H1 (cell line): Measurements from ENCODE around the gene CANT1. TPM values are rescaled to one million over a fixed set of nuclear protein-coding genes. Genes with fewer than 3 reads are reported as not detected.

Source experiments
- CTCF ChIA-PET: fragments of 300-600 bp; sonication (Branson Sonifier 250); formaldehyde crosslinking; loops from one replicate; lab custom pipeline; 2021; ENCODE audit not compliant: partially characterized antibody; lab: Charles Lee
- POLR2A ChIA-PET: fragments of 300-600 bp; sonication (Branson Sonifier 250); formaldehyde crosslinking; loops from one replicate; lab custom pipeline; 2021; ENCODE audit warnings: inconsistent platforms; ENCODE audit not compliant: partially characterized antibody; lab: Charles Lee
- DNase-seq, 2 experiments: peaks; one replicate each; pipeline versions ENCODE4 v3.0.0 to v3.0.0-alpha.2; 2010 to 2022; ENCODE audit warnings: low spot score in 2 of 2, low read depth in 1 of 2, mixed read lengths in 1 of 2
- FAIRE-seq: peaks from 2 replicates; lab custom pipeline; 2011; peaks lifted over from hg19 to GRCh38; lab: Jason Lieb, UNC
- H2AFZ ChIP-seq: 2 replicates; pipeline ENCODE4 v1.8.1; 2012; ENCODE audit warnings: low read length, inconsistent platforms
- H2AK5ac ChIP-seq: 2 replicates; pipeline ENCODE4 v1.6.1; 2013; ENCODE audit warnings: low read depth, low read length
- H2BK120ac ChIP-seq: replicated peaks from 2 replicates; pipeline ENCODE3; 2013; ENCODE audit warnings: low read depth, low read length, inconsistent platforms
- H2BK12ac ChIP-seq: 2 replicates; pipeline ENCODE4 v1.6.1; 2013; ENCODE audit warnings: low read depth, low read length
- H2BK15ac ChIP-seq: 2 replicates; pipeline ENCODE4 v1.6.1; 2013; ENCODE audit warnings: low read length
- H2BK20ac ChIP-seq: 2 replicates; pipeline ENCODE4 v1.6.1; 2013; ENCODE audit warnings: low read length
- H2BK5ac ChIP-seq: 2 replicates; pipeline ENCODE4 v1.6.1; 2013; ENCODE audit warnings: low read depth, low read length
- H3K14ac ChIP-seq: 2 replicates; pipeline ENCODE4 v1.6.1; 2013; ENCODE audit warnings: inconsistent platforms; ENCODE audit not compliant: insufficient read length
- H3K18ac ChIP-seq: 2 replicates; pipeline ENCODE4 v1.6.1; 2013; ENCODE audit warnings: low read length; ENCODE audit errors: extremely low read depth
- H3K23ac ChIP-seq: 2 replicates; pipeline ENCODE4 v1.6.1; 2013; ENCODE audit warnings: inconsistent platforms; ENCODE audit not compliant: insufficient read length
- H3K23me2 ChIP-seq: 2 replicates; pipeline ENCODE4 v1.6.1; 2013; ENCODE audit warnings: low read depth, low read length
- H3K27ac ChIP-seq: 2 replicates; pipeline ENCODE4 v1.6.1; 2011; ENCODE audit warnings: low read depth, low read length, inconsistent platforms
- H3K27me3 ChIP-seq, 4 experiments: replicated peaks in 1 of 4; 1 replicate in 1 of 4; 2 replicates in 3 of 4; pipeline versions ENCODE4 v1.6.1 to v1.8.1; 2011 to 2013; ENCODE audit warnings: low read length in 3 of 4, mild to moderate bottlenecking in 3 of 4, inconsistent platforms in 2 of 4, mixed read lengths in 2 of 4, moderate library complexity in 1 of 4; ENCODE audit not compliant: control insufficient read depth in 3 of 4, insufficient read depth in 3 of 4; ENCODE audit errors: extremely low read depth in 1 of 4
- H3K36me3 ChIP-seq, 4 experiments: 2 replicates each; pipeline versions ENCODE4 v1.6.1 to v1.8.1; 2011 to 2013; ENCODE audit warnings: mild to moderate bottlenecking in 4 of 4, low read length in 3 of 4, moderate library complexity in 2 of 4, control low read depth in 1 of 4, inconsistent platforms in 1 of 4; ENCODE audit not compliant: insufficient read depth in 4 of 4, control insufficient read depth in 2 of 4
- H3K4ac ChIP-seq: replicated peaks from 2 replicates; pipeline ENCODE3; 2013; ENCODE audit warnings: low read length, low read depth, mixed read lengths, inconsistent platforms; ENCODE audit not compliant: insufficient read length
- H3K4me1 ChIP-seq, 4 experiments: replicated peaks in 1 of 4; 1 replicate in 1 of 4; 2 replicates in 3 of 4; pipeline versions ENCODE4 v1.6.1 to v1.8.1; 2011 to 2013; ENCODE audit warnings: low read length in 3 of 4, inconsistent platforms in 2 of 4, mixed read lengths in 1 of 4; ENCODE audit not compliant: insufficient read depth in 4 of 4, control insufficient read depth in 3 of 4
- H3K4me2 ChIP-seq, 2 experiments: 2 replicates each; pipeline versions ENCODE4 v1.6.1 to v1.8.1; 2011 to 2013; ENCODE audit warnings: low read depth in 2 of 2, low read length in 2 of 2, control low read depth in 1 of 2, inconsistent platforms in 1 of 2, mild to moderate bottlenecking in 1 of 2; ENCODE audit not compliant: insufficient read depth in 1 of 2
- H3K4me3 ChIP-seq, 4 experiments: fragments of 200-600, 300-600 bp in 1 of 4; sonication (generic), shearing (Covaris generic), sonication (Bioruptor Twin) in 1 of 4; 2 replicates each; pipeline versions ENCODE4 v1.5.1 to v1.8.1; 2011 to 2016; ENCODE audit warnings: low read length in 4 of 4, low read depth in 3 of 4, control low read depth in 2 of 4, inconsistent platforms in 2 of 4, mild to moderate bottlenecking in 2 of 4, mixed read lengths in 1 of 4, moderate library complexity in 1 of 4; ENCODE audit not compliant: insufficient read depth in 2 of 4; ENCODE audit errors: extremely low read depth in 1 of 4
- H3K56ac ChIP-seq: replicated peaks from 2 replicates; pipeline ENCODE3; 2013; ENCODE audit warnings: low read depth, mild to moderate bottlenecking, mixed read lengths, low read length, inconsistent platforms; ENCODE audit not compliant: insufficient read length
- H3K79me1 ChIP-seq: 2 replicates; pipeline ENCODE4 v1.6.1; 2013; ENCODE audit warnings: low read depth, low read length, control low read depth
- H3K79me2 ChIP-seq, 2 experiments: 2 replicates each; pipeline versions ENCODE4 v1.6.1 to v1.8.1; 2012 to 2013; ENCODE audit warnings: low read length in 2 of 2, mild to moderate bottlenecking in 2 of 2, inconsistent platforms in 1 of 2; ENCODE audit not compliant: insufficient read depth in 2 of 2, control insufficient read depth in 1 of 2
- H3K9ac ChIP-seq, 4 experiments: replicated peaks in 1 of 4; 1 replicate in 1 of 4; 2 replicates in 3 of 4; pipeline versions ENCODE4 v1.6.1 to v1.8.1; 2011 to 2013; ENCODE audit warnings: low read depth in 3 of 4, low read length in 3 of 4, control low read depth in 2 of 4, mild to moderate bottlenecking in 2 of 4, moderate library complexity in 2 of 4, inconsistent platforms in 1 of 4; ENCODE audit errors: extremely low read depth in 1 of 4
- H3K9me3 ChIP-seq, 2 experiments: 2 replicates each; pipeline versions ENCODE4 v1.6.1 to v1.8.1; 2012 to 2013; ENCODE audit warnings: mild to moderate bottlenecking in 2 of 2, moderate library complexity in 2 of 2, control low read depth in 1 of 2, inconsistent platforms in 1 of 2, low read depth in 1 of 2, low read length in 1 of 2, mixed read lengths in 1 of 2; ENCODE audit not compliant: insufficient read depth in 2 of 2
- H4K20me1 ChIP-seq, 2 experiments: replicated peaks in 1 of 2; 2 replicates each; pipeline versions ENCODE3 to v1.8.1; 2011 to 2013; ENCODE audit warnings: inconsistent platforms in 2 of 2, low read length in 2 of 2, mild to moderate bottlenecking in 1 of 2; ENCODE audit not compliant: insufficient read depth in 2 of 2, control insufficient read depth in 1 of 2
- H4K5ac ChIP-seq: 2 replicates; pipeline ENCODE4 v1.6.1; 2013; ENCODE audit warnings: low read length, low read depth, mixed read lengths, inconsistent platforms; ENCODE audit not compliant: insufficient read length
- H4K8ac ChIP-seq: 2 replicates; pipeline ENCODE4 v1.8.0; 2013; ENCODE audit warnings: mild to moderate bottlenecking, moderate library complexity, low read length, inconsistent platforms; ENCODE audit not compliant: insufficient read depth; ENCODE audit errors: extremely low read depth
- H4K91ac ChIP-seq: replicated peaks from 2 replicates; pipeline ENCODE3; 2013; ENCODE audit warnings: low read length, mixed read lengths, inconsistent platforms; ENCODE audit not compliant: insufficient read length
- ASH2L ChIP-seq: fragments of 200-600, 300-600 bp; sonication (generic); IDR thresholded peaks from one replicate; pipeline ENCODE4 v1.7.1; 2017; ENCODE audit warnings: low read length
- CBX5 ChIP-seq: fragments of 300-800, 300-1000 bp; sonication (generic); IDR thresholded peaks from 2 replicates; pipeline ENCODE4 v1.7.1; 2016; ENCODE audit warnings: antibody characterized with exemption, low read length, low read depth
- CEBPB ChIP-seq: IDR thresholded peaks from 2 replicates; pipeline ENCODE4 v1.6.1; 2012; ENCODE audit warnings: low read depth, low read length
- CHD2 ChIP-seq: IDR thresholded peaks from 2 replicates; pipeline ENCODE4 v1.6.1; 2012; ENCODE audit warnings: low read length, improper control_type of control experiment
- POLR2AphosphoS5 ChIP-seq: IDR thresholded peaks from 2 replicates; pipeline ENCODE4 v1.6.1; 2011; ENCODE audit warnings: low read depth, low read length
- SAP30 ChIP-seq: fragments of 300-600 bp; sonication (generic); IDR thresholded peaks from 2 replicates; pipeline ENCODE4 v1.7.1; 2012; ENCODE audit warnings: low read length, moderate library complexity, mild to moderate bottlenecking, inconsistent platforms; ENCODE audit not compliant: insufficient read depth, insufficient replicate concordance
- SIN3A ChIP-seq, 2 experiments: IDR thresholded peaks in 1 of 2; conservative IDR thresholded peaks in 1 of 2; 2 replicates each; pipeline ENCODE4 v1.6.1; 2011 to 2012; ENCODE audit warnings: low read length in 2 of 2, improper control_type of control experiment in 1 of 2, low read depth in 1 of 2, mild to moderate bottlenecking in 1 of 2
- SP1 ChIP-seq: IDR thresholded peaks from 2 replicates; pipeline ENCODE4 v1.6.1; 2011; ENCODE audit warnings: low read depth, low read length
- WGBS, 2 experiments: shearing (Covaris generic) in 1 of 2; methylation state at CpG; one replicate each; pipeline versions ENCODE4 v1.1.6 to v1.1.7; 2013 to 2015; ENCODE audit warnings: low lambda C conversion rate in 2 of 2, mixed read lengths in 2 of 2, inconsistent platforms in 1 of 2, low coverage in 1 of 2, missing lambda C conversion rate in 1 of 2; ENCODE audit not compliant: insufficient replicate concordance in 2 of 2, insufficient coverage in 1 of 2, insufficient read length in 1 of 2; ENCODE audit errors: extremely low coverage in 1 of 2, missing lambda C conversion rate in 1 of 2; 5-methylcytosine and 5-hydroxymethylcytosine counted together
- polyA plus RNA-seq, 7 experiments: library from polyadenylated mRNA; depleted of rRNA in 3 of 7; stranded (reverse) in 5 of 7; unstranded in 2 of 7; fragments of >200 nt in 5 of 7; fragments of 200-250 nt in 2 of 7; gene quantifications; 1 replicate in 5 of 7; 2 replicates in 1 of 7; 4 replicates in 1 of 7; pipeline versions ENCODE4 v1.2.1 to v1.2.3, GENCODE V29; 2011 to 2013; ENCODE audit warnings: missing spikeins in 2 of 7, mixed read lengths in 2 of 7
- total RNA-seq: library from RNA; stranded (reverse); fragmentation: NEBNext Ultra II Directional; extraction: Animal tissue kit (Norgen Biotek cat#: 25700); gene quantifications from 2 replicates; pipeline ENCODE4 v1.2.1, GENCODE V29; 2021
- TF ChIP-seq, protein P1 (sequence below), 3 experiments: IDR thresholded peaks; 1 replicate in 2 of 3; 2 replicates in 1 of 3; pipeline versions ENCODE4 v1.5.1 to v1.6.1; 2011; ENCODE audit warnings: low read length in 3 of 3, mild to moderate bottlenecking in 3 of 3, inconsistent platforms in 2 of 3, low read depth in 1 of 3, moderate library complexity in 1 of 3; ENCODE audit not compliant: insufficient read depth in 1 of 3; ENCODE audit errors: control extremely low read depth in 1 of 3
- TF ChIP-seq, protein P2 (sequence below): IDR thresholded peaks from 2 replicates; pipeline ENCODE4 v1.6.1; 2012; ENCODE audit warnings: inconsistent platforms

CANT1 gene
- total and polyA plus RNA-seq, 2 of the 8 experiments (the other 6 are each of a cell fraction or from before 2014, with no cell fraction given): 23.0 to 32.6 TPM

DNA sequence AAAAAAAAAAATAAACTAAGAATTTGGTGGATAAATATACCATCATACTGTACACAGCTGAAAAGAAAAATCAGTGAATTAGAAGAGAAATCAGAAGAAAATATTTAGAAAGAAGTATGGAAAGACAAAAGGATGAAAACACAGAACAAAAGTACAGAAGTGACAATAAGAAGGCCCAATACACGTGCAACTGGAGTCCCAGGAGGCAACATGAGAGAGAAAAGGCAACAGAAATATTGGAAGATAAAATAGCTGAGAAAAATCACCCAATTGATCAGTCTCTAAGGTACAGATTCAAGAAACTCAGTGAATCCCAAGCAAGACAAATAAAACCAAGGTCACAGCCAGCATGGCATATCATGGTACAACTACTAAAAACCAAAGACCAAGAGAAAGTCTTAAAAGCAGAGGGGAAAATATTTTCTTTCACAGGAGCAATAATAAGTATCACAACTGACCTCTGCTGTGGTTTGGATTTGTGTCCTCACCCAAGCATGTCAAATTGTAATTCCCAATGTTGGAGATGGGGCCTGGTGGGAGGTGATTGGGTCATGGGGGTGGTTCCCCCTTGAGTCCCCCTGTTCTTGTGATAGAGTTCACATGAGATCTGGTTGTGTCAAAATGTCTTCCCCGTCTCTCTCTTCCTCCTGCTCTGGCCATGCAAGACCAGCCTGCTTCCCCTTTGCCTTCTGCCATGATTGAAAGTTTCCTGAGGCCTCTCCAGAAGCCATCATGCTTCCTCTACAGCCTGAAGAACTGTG lies 44.8 kb upstream of the CANT1 start:
- DNase-seq: no peak
- no peaks in the 10 kb centered on the region for H3K79me2 ChIP-seq
- H3K4me3 ChIP-seq: no peak overlapping the region
- POLR2A ChIA-PET: no interaction called here
- H3K23me2 ChIP-seq: no peaks in the 10 kb centered on the region
- no peak overlapping the region for H4K8ac ChIP-seq
- H3K4me1 ChIP-seq: no peaks in the 10 kb centered on the region
- H4K91ac ChIP-seq: no peak overlapping the region
- no peak overlapping the region for H2AFZ ChIP-seq
- no peak overlapping the region for H3K23ac ChIP-seq
- no peak overlapping the region for H3K9ac ChIP-seq
- H3K27ac ChIP-seq: no peak overlapping the region
- no peak overlapping the region for H4K5ac ChIP-seq
- H2BK5ac ChIP-seq: no peak overlapping the region
- no peaks in the 10 kb centered on the region for H4K20me1 ChIP-seq
- no peak overlapping the region for H2BK12ac ChIP-seq
- WGBS, 2 experiments: 76% methylated on average over 2 of the region's 2 CpGs; no CpG with 5 or more reads in 1 of the 2 experiments
- H3K9me3 ChIP-seq: peaks cover 0 to 8% of the 10 kb centered on the region in 2 experiments; a peak in 3 of 4 replicates
- H2AK5ac ChIP-seq: no peak overlapping the region
- H2BK15ac ChIP-seq: no peak overlapping the region
- no peaks in the 10 kb centered on the region for H3K36me3 ChIP-seq
- no peak for FAIRE-seq
- CTCF ChIA-PET: interaction anchor here (0.7 to 2.9 kb wide), 5 partner anchors 9 to 1234 kb away, joined by 3 to 21 read pairs (median 4); no protein-coding TSS in a partner anchor
- H3K27me3 ChIP-seq: no peaks in the 10 kb centered on the region; a peak in 4 of 7 replicates
- no peak overlapping the region for H2BK20ac ChIP-seq
- H3K56ac ChIP-seq: no peak overlapping the region
- no peak overlapping the region for H3K4ac ChIP-seq
- H3K79me1 ChIP-seq: no peaks in the 10 kb centered on the region
- H3K18ac ChIP-seq: no peak overlapping the region
- H3K14ac ChIP-seq: no peak overlapping the region
- no peak overlapping the region for H3K4me2 ChIP-seq
- H2BK120ac ChIP-seq: no peak overlapping the region
- no peak for TF ChIP-seq CBX5
- TF ChIP-seq, protein P1, sequence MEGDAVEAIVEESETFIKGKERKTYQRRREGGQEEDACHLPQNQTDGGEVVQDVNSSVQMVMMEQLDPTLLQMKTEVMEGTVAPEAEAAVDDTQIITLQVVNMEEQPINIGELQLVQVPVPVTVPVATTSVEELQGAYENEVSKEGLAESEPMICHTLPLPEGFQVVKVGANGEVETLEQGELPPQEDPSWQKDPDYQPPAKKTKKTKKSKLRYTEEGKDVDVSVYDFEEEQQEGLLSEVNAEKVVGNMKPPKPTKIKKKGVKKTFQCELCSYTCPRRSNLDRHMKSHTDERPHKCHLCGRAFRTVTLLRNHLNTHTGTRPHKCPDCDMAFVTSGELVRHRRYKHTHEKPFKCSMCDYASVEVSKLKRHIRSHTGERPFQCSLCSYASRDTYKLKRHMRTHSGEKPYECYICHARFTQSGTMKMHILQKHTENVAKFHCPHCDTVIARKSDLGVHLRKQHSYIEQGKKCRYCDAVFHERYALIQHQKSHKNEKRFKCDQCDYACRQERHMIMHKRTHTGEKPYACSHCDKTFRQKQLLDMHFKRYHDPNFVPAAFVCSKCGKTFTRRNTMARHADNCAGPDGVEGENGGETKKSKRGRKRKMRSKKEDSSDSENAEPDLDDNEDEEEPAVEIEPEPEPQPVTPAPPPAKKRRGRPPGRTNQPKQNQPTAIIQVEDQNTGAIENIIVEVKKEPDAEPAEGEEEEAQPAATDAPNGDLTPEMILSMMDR (IDR thresholded peaks at IDR 0.05; ENCODE audit: control extremely low read depth in 1 of 3, insufficient read depth in 1 of 3, low read depth in 1 of 3, low read length in 3 of 3): no peak
- no peak for TF ChIP-seq POLR2AphosphoS5
- TF ChIP-seq SAP30: no peak
- TF ChIP-seq SIN3A (conservative IDR thresholded peaks at IDR 0.05 in 1 of 2, IDR thresholded peaks at IDR 0.05 in 1 of 2; ENCODE audit: low read depth in 1 of 2, low read length in 2 of 2): no peak
- TF ChIP-seq CEBPB: no peak
- no peak for TF ChIP-seq ASH2L
- TF ChIP-seq CHD2: no peak
- TF ChIP-seq, protein P2, sequence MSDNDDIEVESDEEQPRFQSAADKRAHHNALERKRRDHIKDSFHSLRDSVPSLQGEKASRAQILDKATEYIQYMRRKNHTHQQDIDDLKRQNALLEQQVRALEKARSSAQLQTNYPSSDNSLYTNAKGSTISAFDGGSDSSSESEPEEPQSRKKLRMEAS: no peak
- no peak for TF ChIP-seq SP1
